Limb (tissue), 2 donors: ENCODE results near the gene RFT1.

Experiments used
- DNase-seq, 2 donors: peaks; one replicate each; pipeline ENCODE4 v3.0.0-alpha.2; 2016; ENCODE audit errors: extremely low spot score in 2 of 2

The RFT1 gene, protein sequence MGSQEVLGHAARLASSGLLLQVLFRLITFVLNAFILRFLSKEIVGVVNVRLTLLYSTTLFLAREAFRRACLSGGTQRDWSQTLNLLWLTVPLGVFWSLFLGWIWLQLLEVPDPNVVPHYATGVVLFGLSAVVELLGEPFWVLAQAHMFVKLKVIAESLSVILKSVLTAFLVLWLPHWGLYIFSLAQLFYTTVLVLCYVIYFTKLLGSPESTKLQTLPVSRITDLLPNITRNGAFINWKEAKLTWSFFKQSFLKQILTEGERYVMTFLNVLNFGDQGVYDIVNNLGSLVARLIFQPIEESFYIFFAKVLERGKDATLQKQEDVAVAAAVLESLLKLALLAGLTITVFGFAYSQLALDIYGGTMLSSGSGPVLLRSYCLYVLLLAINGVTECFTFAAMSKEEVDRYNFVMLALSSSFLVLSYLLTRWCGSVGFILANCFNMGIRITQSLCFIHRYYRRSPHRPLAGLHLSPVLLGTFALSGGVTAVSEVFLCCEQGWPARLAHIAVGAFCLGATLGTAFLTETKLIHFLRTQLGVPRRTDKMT

DNA sequence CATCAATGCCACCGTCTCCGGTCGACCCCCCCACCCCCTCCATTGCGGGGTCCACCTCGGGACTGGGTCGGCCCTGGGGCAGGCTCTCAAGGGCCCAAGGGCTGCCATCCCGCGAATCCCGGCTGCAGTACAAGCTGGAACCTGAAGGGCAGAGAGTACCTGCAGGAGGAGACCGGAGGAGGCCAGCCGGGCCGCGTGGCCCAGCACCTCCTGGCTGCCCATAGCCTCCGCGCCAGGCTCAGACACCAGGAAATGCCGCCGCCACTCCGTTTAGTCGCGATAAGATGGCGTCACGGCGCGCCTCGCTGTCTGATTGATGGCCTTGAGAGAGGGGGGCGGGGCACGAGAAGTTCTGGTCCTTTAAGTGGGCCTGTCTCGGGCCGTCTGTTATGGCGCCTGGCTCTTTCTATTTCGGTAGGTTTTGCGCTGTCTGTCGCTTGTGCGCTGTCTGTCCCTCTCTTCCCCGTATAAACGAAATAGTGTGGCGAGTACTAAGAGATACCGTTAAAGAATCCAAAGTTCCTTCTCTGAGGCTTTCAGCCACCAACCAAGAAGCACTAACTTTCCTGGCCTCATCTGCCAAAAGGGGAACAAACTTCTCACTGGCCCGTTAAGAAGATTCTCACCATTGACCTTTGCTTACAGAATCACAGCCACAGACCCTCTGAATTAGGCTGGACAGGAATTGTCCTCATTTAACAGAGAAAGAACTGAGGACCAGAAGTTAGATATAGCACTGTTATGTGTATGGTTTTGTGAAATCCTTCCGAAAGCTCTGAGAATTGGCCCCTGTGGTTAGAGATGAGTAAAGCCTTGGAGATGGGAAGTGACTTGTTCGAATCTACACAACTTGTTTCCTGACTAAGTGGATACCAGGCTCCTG is at the start of gene RFT1:
Gene RFT1, minus strand, starts transcription at position 257 of the 883 bp plus-strand sequence. Its CDS starts 35 bp downstream, at position 222.
- peak; percentile 95 to 98 for DNase-seq

DNA sequence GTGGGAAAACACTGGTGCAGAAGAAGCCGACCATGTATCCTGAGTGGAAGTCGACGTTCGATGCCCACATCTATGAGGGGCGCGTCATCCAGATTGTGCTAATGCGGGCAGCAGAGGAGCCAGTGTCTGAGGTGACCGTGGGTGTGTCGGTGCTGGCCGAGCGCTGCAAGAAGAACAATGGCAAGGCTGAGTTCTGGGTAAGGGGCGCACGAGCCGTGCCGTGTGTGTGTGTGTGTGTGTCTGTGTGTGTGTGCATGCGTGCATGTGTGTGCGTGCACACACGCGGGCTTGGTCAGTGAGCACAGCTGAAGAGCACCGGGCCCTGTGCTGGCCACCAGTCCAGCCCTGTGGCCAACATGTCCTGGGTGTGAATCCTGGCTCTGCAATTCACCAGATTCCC is 49.3 kb upstream of the RFT1 start:
- no peak for DNase-seq

DNA sequence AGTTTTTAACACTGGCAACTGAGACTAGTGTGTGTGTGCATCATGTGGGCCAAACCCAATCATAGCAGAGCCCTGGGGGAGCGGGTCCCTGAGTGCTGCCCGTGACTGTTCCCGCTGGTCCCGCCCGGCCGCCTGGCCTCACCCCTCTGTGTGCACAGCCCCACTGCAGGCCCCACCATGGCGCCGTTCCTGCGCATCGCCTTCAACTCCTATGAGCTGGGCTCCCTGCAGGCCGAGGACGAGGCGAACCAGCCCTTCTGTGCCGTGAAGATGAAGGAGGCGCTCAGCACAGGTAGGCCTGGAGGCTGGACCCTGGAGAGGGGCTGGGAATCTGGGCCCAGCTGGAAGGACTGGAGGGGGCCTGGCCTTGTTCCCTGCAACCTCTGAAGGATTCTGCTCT is 48.0 kb upstream of the RFT1 start:
- DNase-seq, result no peak

DNA sequence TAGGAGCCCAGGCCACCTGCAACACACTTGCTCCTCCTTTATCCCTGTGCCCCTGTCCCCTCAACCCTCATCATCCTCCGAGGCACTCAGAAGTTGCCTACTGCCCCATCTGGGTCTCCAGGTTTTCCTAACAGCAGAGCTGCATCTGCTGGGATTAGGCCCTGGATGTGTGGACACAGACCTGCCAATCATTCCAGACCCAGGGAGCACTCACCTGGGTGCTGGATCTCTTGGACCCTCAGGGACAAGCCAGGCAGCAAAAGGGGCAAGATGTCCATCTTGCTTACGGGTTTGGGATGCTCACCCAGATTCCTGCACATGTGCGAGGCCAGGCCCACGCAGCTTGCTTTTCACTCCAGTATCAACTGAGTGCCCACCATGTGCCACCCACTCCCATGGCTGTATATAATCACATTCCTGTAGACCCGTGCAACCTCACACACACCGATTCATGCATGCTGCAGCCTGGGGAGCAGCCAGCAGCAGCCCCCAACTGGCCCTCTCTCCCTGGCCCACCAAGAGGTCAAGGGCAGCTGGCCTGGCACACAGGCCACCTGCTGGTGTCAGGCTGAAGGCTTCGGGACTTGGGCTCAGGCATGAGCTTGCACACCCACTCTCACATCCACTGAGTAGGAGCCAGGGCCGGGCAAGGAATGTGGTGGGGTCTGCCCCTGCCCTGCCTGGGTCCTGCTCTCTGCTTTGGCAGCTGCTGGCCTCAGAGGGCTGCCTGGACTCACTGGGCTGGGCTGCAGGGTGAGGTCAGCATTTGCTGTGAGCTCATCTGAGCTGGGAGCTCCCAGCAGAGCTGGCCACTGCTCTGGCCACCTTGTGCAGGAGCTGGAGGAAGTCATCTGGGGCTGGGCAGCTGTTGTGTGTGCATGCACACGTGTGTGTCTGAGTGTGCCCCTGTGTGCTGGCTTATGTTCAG is 45.6 kb upstream of the RFT1 start:
- no peak for DNase-seq

DNA sequence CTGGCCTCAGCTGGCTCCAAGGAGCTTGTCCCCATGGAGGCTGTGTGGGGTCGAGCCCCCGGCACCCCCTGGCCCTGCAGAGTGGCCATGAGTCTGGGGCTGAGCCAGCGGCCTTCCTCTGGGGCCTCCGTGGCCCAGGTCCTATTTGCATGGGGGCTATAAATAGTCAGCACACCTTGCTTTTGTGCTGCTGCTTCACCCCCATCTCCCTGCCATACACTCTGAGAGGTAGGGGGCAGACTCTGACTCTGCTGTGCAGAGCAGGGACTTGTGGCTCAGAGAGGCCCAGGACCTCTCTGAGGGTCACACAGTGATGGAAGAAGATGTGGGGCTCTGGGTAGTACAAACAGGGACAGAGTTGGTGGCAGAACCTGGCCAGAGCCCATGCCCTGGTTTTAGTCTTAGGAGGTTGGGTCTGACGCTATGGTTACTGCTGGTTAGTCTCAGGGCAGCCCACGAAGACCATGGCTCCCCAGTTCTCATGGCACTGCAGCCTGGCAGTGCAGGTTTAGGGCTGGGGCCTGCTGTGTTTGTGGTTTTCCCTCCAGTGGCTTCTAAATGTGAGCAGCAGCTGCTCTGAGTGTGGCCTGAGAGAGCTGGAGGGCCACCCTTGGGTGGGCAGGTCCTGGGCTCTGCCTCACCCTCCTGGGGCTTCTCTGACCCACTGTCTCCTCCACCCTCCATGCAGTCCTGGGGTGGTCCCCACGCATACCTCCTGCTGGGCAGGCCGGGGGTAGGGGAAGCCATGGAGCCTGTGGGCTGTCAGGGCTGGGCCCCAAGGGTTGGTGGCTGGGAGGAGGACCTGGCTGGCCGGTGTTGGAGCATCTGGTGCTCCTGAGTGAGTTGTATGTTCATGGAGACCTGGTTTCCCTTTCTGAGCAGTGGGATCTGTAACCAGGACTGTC is 44.4 kb upstream of the RFT1 start:
- DNase-seq, result no peak

DNA sequence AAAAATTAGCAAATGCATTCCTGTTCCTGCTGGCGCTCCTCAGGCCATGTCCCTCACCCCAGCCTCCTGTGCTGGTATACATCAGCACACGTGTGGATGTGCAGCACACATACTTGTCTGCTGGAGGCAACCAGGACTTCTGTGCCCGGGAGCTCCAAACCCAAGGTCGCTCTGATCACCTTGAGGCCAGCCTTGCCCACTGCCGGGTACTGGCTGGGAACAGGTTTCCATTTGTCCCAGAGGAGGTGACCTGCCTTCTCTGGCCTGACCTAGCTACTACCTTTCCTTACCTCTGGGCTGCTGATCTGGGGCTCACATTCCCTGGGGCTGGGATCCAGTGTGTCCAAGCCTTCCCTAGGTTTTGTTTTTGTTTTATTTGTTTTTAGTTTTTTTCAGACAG is 42.9 kb upstream of the RFT1 start:
- DNase-seq, result no peak

DNA sequence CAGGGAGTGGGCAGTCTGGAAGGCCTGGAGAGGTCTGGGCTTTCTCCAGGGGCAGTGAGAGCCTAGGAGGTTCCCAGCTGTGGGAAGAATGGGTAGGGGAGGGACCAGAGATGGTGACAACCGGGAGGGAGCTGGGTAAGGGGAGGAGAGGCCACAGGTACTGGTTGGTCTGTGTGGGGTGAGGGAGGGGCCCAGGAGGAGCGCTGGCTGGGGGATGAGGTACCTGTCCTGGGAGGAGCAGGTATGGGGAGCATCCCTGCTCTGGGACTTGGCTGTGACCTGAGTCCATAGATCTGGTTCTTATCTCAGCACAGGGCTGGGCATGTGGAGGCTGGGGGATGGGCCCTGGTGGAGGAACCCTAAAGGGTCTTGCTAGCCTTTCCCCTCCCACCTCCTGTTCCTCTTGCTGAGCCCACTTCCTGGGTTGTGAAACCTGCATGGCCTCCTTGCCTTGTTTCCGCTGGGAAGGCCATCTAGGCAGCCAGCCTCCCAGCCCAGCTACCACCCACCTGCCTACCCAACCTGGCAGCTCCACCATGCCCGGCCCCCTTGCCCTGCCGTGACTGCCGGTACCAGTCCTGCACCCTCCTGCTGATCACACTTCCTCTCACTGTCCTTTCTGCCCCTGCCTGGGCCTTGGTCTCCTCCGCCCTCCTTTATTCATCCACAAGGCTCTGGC is 41.7 kb upstream of the RFT1 start:
- no peak for DNase-seq

DNA sequence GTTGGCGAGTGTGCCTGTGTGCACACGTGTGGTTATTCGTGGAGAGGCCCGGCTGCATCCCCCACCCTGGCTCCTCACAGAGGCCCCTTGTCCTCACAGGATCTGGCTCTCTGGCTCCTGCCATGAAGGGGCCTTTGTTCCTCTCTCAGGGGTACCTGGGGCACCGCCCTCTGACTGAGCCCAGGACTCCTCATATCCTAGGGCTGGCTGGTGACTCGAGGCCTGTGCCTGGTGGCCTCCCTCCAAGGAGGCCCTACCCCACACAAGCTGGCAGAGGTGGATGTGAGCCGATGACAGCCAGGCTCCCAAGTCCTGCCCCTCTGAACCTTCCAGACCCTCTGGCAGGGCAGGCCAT is 40.8 kb upstream of the RFT1 start:
- DNase-seq, result peak in 1 of 2 donors; percentile 59

DNA sequence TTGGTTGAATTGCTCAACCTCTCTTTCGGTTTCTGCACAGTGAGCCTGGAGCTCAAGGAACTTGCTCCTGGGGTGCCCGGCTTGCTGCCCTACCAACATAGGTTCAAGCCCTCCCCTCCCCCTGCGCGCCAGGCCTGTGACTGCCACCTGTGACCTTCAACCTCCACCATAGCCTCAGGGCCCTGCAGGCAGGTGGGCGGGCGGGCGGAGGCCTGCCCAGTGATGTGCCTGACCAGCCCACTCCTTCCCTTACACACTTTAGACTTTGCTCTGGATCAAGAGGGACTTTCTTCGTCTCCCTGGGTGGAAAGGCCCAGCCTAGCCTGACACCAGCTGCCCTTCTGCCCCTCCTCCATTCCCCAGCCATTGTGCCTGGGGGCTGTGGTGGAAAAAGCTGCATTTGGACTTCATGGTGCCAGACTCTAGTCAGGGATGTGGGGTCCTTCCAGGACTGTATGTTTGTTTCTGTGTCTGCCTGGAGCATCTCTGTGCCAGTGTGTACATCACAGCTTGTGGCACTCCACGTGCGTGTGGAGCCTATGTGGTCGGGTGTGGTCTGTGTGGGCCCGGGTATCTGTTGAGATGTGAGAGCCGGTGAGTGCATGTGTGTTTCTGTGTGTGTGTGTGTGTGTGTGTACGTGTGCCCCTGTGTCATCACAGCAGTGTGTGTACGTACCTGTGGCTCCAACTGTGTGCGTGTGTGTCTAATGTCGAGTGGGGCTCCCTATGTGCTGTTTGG is 40.3 kb upstream of the RFT1 start:
- no peak for DNase-seq

DNA sequence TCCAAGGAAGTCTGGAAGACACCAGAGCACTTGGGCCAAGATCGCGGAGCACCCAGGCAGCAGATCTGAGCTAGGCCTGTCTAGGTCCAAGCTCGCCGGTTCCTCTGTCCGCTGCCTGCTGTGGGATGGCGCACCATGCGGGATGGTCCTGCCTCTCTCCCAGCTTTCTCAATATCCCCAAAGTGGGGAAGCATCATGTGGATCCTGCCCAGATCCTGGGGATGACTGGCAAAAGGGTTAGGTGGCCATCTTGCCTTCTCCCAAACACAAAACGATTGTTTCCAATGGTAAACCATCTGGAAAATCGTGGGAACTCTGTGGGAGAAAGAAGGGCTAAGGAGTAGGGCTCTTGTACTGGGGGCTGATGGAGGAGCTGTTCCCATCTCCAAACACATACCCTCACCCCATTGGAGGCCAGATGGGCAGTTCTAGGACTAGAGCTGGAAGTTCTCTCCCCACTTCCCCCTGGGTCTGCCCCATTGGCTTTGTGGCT is 39.6 kb upstream of the RFT1 start:
- DNase-seq, result no peak

DNA sequence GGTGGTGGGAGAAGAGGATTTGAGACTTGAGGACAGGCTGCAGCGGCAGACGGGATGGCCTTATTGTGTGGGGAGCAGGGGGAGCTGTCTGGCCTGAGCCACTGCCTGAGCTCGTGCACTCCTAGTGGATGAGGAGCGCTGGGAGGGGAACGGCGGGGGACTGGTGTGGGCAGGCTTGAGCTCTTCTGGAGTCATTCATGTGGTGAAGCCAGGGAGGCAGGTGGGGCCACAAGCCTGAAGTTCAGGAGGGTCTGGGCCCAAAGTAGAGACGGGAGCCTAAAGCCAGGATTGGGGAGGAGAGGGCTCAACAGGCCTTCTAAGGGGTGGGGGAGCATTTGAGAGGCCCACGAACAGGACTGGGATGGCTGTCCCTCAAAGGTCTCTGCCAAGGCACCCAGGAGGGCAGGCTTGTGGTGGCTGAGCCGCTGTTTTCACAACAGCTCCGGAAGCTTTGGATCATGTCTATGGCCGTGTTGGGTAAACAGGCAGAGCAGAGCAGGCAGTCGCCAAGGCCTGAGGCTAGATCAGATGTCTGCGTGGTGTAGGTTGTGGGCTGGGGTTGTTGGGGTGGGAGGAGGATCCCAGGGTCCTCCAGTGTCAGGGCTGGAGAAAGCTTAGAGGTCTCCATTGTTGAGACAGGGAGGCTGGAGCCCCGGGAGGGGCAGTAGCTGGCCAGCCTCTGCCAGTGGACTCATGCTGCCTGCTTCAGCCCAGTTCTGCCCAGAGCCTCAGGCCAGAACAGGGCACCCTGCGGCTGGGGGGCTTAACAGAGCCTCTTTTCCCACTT is 39.0 kb upstream of the RFT1 start:
- no peak for DNase-seq

DNA sequence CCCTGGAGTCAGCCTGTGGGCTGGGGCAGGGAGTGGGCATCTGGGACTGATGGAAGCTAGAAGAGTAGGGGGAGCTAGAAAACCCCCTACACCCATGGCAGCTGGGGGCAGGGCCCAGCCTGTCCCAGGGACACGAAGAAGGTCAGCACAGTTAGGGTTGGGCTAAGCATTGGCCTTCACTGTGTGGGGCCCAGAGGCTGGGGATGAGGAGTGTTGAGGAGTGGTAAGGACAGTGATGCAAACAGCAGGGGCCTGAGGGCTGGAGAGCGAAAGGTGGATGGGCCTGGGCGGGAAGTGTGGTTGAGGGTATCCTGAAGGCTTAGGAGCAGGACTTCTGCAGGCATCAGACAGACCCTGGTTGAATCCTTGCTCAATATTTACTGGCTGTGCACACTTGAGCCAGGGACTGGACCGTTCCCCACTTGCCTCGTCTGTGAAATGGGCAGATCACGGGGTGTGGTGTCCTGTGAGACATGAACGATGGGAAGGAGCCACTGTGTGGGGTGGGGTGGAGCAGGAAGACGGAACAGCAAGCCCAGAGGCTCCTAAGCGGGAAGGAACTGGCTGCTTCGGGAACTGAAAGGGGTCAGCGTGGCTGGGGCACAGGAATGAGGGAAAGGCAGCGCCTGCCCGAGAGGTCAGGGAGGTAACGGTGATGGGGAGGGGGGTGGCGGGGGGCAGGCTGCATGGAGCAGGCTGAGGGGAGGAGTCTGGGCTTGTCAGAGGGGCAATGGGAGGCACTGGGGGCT is 38.1 kb upstream of the RFT1 start:
- DNase-seq, result no peak

DNA sequence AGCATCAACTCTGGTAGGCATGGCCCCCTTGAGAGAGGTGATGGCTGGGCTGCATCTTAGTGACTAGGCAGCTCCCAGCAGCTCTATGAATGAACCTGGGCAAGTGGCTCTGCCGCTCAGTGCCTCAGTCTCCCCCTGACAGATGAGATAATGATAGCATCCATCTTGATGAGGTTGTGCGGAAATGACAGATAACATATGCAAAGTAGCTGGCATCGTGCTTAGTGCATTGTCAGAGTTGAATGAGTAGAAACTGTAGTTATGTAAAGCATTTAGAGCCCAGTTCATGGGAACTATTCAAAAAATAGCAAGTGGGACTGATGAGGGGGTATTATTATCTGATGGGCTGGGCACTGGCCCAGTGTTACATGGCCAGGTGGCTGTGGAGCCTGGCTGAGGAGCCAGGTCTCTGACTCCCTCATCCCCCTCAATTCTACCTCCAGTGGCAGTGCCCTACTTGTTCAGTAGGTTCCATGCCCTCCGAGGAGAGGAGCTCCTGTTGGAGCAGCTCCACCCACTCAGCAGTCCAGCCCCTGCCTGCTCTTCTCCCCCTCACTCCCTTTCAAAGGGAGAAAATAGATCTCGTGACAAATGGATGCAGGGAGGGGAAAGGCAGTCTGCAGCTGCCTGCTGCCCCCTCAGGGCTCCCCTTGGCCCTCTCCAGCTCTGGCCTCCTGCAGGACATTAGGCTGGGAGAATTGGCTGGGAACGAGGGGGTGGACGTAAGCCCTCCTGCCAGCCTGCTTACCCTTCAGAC is 37.4 kb upstream of the RFT1 start:
- DNase-seq, result no peak

DNA sequence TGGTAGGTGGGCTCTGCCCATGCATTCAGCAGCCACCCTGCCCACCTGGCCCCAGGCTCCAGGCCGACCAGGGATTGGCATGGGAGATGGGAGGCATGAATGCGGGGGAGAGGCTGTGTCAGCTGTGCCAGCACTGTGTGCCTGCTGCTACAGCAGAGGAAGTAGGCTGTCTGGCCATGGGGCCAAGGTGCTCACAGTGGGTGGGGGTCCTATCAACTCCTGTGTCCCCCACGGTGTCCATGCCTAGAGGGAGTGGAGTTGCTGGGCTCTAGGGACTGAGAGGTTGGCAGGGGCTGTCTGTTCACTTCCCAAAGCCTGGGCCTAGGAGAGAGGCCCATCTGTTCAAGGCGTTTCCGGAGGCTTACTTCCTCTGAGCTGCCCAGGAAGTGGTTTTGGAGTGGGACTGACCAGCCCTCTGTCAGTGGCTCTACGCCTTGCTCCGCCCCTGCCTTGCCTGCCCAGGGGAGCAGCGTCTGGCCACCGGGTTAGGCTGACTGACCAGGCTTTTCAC is 36.6 kb upstream of the RFT1 start:
- DNase-seq, result no peak

DNA sequence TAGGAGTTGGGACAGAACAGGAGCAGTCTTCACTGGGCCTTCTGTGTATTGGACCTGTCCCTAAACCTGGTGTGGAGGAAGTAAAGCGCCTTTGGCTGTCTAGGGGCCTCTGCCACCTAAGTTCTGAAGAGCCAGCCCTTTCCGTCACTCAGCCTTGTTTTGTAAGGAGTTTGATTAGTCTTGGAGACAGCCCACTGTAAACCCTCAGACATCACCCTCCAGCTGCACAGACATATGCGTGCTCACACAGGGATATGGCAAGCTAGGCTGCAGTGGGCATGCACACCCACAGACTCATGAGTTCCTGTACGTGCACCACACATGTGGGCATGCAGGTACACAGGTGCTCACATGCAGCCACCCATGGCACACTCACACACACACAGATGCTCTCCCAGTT is 36.0 kb upstream of the RFT1 start:
- DNase-seq, result no peak

DNA sequence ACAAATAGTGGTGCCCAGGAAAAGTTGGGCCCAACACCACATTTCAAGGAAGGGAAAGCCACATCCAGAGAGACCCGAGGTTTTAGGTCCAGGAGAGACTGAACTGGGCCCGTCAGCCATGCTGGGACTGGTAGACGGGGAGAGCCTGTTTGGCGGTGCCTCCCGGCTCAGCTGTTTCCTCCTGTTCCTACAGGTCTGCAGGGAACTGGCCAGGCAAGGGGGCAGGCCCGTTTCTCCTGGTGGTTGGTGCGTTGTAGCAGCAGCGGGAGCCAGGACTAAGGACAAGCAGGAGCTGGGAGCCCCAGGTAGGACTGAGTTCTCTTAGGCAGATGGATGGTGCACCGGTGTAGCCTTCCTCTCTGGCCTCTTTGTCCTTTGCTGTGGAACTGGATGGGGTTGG is 34.7 kb upstream of the RFT1 start:
- no peak for DNase-seq
